GM12875 (cell line): ENCODE data around the gene CXCL8.

Source experiments
- H3K4me3 ChIP-seq: one replicate; pipeline ENCODE4 v1.5.1; 2011; ENCODE audit warnings: low read depth, low read length, control low read depth
- CTCF ChIP-seq: IDR thresholded peaks from 2 replicates; pipeline ENCODE4 v1.5.1; 2011; ENCODE audit warnings: low read depth, mild to moderate bottlenecking, control low read depth, inconsistent platforms, low read length, moderate library complexity, borderline replicate concordance; ENCODE audit not compliant: insufficient read depth

The CXCL8 gene

DNA sequence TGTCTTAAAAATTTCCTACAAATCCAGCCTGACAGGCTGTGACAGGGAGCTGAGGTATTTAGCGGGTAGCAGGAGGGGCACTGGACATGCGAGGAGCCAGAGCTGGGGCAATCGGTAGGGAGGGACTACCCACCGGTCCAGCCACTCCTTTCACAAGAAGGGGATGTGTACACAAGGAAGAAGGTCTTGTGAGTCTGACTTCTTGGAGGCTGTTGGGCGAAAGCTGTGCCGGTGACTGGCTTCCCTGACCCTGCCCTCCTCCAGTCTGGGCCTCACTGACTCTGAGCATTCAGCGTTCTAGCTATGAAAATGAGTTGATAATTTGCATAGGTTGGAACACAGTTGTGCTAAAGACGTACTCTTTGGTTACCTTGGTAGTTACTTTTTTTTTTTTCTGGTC lies 12.7 kb upstream of the CXCL8 start:
- no peak for TF ChIP-seq CTCF

GRCh38 chr4:73728091-73728741 lies 12.2 kb upstream of the CXCL8 start:
- no peak for TF ChIP-seq CTCF
- H3K4me3 ChIP-seq, result no peak overlapping the region

More for the DNA sequence above, 12.7 kb upstream of the CXCL8 start:
- H3K4me3 ChIP-seq, result no peak overlapping the region

GRCh38 chr4:73729534-73730165 lies 10.7 kb upstream of the CXCL8 start:
- TF ChIP-seq CTCF, result peak; percentile 67
- no peak overlapping the region for H3K4me3 ChIP-seq

DNA sequence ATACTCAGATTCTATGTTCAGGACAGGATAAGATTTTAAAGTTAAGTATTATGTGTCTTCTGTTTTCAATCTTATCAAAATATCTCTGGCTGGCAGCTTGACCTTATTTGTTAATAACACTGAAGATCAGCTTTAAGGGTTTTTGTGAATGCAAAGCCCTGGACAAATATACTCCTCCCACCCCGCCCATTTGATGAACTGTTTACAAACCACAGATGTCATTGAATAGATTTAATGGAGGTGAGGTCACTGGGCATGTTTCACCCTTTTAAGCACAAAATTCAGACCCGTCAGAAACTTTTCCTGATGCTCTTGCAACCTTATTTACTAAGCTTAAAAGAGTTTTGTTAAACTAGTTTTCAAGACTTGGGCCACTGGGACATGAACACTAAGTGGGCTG lies 10.1 kb upstream of the CXCL8 start:
- H3K4me3 ChIP-seq, result no peak overlapping the region
- TF ChIP-seq CTCF, result no peak

DNA sequence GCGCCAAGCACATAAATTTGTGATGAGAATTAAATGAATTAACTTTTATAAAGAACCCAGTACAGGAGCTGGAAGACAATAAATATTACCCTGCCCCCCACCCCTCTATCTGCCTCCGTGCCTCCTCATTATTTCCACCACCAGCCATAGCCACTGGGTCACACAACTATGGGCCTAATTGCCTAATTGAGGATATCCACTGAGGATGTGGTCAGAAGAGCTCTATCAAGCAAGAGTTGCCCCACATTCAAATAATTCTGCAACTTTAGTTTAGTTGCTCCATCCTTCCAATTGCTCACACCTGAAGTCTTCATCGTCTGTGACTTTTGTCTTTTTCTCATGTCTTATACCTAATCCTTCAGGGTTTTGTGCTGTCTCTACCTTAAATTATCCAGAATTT lies 9.5 kb upstream of the CXCL8 start:
- H3K4me3 ChIP-seq, result no peak overlapping the region
- no peak for TF ChIP-seq CTCF

DNA sequence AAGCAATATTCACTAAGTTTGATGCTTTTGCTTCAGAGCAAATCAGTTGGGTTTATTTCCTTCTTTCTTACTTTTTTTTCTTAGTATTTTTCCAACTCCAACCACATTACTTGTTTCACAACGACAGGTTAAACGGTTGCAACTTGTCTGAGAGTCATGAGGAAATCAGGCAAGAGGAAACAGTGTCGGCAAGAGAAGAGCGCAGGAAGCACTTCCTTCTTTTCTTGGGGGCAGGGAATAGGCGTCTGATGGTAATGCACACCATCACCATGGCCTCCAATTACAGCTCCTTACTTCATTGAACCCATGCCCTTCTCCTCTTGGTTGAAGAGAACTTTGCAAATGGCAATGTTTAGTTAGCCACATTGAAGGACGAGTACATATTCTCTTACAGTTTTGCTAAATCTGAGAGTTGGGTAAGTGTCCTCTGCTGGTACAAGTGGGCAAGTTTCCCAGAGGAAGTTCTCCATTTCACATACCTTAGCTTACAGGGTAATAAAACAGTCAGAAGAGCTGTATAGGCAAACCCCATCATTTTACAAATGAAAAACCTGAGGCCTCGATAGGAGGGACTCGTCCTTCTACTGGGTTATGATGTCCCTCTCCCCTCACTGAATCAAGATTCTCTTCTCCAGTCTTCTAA lies 8.3 kb upstream of the CXCL8 start:
- H3K4me3 ChIP-seq, result no peak overlapping the region
- TF ChIP-seq CTCF, result no peak
